Measurements from ENCODE around the gene WDR91.
A peak's percentile ranks its signal among the peaks of the same experiment; 100 is the strongest.
"Not testable (repeated sequence)": the region's sequence is repeated elsewhere in the genome, so short reads cannot be mapped to it uniquely, and the experiment has no call there.

WDR91 gene

GRCh38 chr7:135211179-135211945, at the start of gene WDR91:
Gene WDR91 (minus strand): TSS chr7:135211526. CDS start chr7:135211502, 24 bp downstream.
- peak; percentile 95 for DNase-seq (ENCODE audit: low spot score)

DNA sequence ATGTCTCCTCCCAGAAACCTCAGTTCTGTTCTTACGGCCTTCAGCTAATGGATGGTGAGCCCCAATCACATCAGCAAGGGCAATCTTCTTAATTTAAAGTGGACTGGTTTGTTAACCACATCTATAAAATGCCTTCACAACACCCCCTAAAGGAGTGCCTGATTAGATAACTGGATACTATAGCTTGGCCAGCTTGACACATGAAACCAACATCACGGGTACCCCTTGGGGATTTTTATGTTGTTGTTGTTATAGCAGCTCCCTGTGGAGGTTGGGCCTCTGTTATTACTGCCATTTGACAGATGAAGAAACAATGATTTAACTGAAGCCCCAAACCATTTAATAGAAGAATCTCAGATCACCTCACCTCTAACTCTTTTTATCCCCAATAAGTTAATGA, 49.1 kb upstream of the WDR91 start:
- no peak for DNase-seq (ENCODE audit: low spot score)

- no peak for DNase-seq (ENCODE audit: low spot score)
These were observed 48.4 kb upstream of the WDR91 start for GRCh38 chr7:135259702-135260101.

- no peak for DNase-seq (ENCODE audit: low spot score)
These were observed 47.3 kb upstream of the WDR91 start for GRCh38 chr7:135258585-135258984.

DNA sequence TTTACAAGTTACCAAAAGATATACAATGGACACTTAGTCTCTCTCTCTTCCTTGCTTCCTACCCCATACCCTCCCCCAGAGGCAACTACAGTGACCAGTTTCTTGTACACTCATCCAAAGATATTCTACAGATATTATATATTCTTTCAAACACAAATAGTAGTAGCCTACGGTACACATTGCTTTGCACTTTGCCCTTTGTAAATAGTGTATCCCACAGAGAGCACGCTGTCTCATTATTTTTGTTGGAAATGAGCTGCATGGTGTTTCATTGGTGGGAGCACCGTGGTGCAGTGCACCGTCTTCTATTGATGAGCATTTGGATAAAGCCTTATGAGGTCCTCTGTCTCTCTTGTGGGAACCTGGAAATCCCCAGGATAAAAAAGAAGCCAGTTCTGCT, 46.5 kb upstream of the WDR91 start:
- DNase-seq (ENCODE audit: low spot score): no peak

GRCh38 chr7:135253851-135254771, 42.8 kb upstream of the WDR91 start:
- no peak for DNase-seq (ENCODE audit: low spot score)

DNA sequence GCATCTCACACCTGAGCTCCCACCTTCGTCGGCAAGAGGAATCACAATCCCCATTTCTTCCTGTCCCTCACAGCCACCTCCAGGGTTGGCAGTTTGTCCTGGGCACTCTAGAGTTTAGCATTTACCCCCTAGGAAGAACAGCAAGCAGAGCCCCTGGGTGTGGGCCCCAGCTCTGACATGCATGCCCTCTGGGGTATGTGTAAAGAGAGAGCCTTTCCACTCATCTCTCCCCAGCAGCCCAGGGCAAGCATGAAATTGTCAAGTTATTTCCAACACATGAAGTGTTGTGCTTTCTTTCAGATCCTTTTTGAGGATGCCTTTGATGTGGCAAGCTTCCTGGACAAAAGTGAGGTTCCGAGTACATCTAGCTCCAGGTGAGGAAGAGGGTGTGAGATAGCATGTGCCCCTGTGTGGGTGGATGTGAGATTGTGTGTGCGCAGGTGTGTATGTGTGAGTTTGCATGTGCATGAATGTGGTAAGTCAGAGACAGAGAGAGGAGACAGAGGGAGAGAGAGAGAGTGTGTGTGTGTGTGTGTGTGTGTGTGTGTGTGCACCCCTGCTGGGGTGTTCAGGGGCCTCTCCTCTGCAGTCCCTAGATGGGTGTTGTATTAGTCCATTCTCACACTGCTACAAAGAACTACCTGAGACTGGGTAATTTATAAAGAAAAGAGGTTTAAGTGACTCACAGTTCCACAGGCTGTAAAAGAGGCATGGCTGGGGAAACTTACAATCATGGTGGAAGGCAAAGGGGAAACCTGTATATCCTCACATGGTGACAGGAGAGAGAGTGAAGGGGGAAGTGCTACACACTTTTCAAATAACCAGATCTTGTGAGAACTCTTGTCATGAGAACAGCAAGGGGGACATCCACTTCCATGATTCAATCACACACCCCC, 40.4 kb upstream of the WDR91 start:
- no peak for DNase-seq (ENCODE audit: low spot score)

- DNase-seq (ENCODE audit: low spot score): no peak
These were observed 37.2 kb upstream of the WDR91 start for GRCh38 chr7:135248546-135248945.

- DNase-seq (ENCODE audit: low spot score): no peak
These were observed 36.6 kb upstream of the WDR91 start for GRCh38 chr7:135247746-135248471.

- DNase-seq (ENCODE audit: low spot score): no peak
These were observed 35.0 kb upstream of the WDR91 start for GRCh38 chr7:135246191-135246825.

DNA sequence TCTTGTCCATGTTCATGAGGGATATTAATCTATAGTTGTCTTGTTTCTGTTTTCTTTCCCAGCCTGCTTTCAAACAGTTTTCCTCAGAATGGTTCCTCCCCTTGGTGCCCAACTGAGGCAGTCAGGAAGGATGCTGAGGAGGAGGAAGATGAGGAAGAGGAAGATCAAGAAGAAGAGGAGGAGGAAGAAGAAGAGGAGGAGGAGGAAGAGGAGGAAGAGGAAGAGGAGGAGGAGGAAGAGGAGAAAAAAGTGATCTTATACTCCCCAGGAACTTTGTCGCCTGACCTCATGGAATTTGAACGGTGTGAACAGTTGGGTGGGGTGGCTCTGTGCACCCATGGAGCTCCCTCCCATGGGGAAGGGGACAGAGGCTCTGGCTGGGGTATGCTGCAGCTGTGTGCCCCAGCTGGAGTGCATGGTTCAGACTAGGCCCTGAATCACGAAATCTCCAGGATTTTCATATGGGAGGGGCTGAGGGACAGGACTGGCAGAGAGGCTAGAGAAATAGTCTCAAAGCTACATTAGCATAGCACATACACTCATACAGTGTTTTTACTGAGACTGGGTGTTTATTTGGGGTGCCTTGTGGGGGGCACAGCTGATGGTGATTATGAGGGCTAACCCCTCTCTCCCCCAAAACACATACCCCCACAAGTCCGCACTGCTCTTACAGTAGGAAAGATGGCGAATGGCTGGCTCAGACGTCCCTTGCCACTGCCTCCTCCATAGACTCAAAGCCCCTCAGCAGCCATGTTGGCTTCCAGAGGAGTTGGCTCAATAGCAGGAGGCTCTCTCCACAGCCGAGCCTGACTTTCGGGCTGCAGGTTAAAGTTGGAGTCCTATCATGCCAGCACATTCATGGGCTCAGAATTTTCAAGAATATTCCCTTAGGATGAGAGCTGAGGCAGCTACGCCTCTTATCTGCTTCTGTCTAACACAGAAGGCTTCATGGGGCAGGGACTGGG, 34.2 kb upstream of the WDR91 start:
- no peak for DNase-seq (ENCODE audit: low spot score)

GRCh38 chr7:135242096-135242684, 30.9 kb upstream of the WDR91 start:
- DNase-seq (ENCODE audit: low spot score): no peak

GRCh38 chr7:135240441-135240840, 29.1 kb upstream of the WDR91 start:
- DNase-seq (ENCODE audit: low spot score): no peak

GRCh38 chr7:135239263-135239662, 27.9 kb upstream of the WDR91 start:
- no peak for DNase-seq (ENCODE audit: low spot score)

- peak; percentile 38 for DNase-seq (ENCODE audit: low spot score)
These were observed 26.9 kb upstream of the WDR91 start for GRCh38 chr7:135238112-135238744.

DNA sequence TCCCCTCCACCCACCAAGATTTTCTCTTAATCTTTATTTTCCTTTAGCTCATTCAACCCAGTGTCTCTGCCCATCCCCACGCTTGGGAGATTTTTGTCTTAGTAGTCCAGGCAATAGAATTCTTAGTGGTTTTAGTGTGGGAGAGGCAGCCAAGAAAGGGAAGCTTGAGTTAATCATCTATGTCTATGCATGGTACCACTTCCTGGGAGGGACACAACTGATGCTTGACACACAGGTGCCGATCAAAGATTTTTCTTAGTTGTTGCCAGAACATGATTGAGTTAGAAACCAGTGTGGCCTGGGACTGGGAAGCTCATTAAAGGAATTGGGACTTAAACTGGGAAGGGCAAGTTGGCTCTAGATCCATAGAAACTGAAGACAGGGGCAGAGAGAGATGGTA, 25.4 kb upstream of the WDR91 start:
- no peak for DNase-seq (ENCODE audit: low spot score)

GRCh38 chr7:135235841-135236240, 24.5 kb upstream of the WDR91 start:
- DNase-seq (ENCODE audit: low spot score): no peak

DNA sequence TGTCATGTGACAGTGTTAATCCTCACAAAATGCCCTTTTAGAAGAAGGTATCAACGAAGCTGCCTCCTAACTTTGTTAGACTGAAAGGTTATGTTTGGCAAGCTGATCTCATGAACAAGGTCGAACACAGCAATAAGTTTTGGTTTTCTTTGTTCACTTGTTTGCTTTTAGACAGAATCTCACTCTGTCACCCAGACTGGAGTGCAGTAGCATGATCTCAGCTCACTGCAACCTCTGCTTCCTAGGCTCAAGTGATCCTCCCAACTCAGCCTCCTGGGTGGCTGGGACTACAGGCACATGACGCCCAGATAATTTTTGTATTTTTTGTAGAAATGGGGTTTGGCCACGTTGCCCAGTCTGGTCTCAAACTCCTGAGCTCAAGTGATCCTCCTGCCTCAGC, 23.4 kb upstream of the WDR91 start:
- DNase-seq (ENCODE audit: low spot score): no peak

- not testable (repeated sequence) for DNase-seq (ENCODE audit: low spot score)
These were observed 22.8 kb upstream of the WDR91 start for GRCh38 chr7:135234095-135234494.

All from hematopoietic multipotent progenitor cell treated with erythropoietin and hydrocortisone succinate and interleukin-3 and kit ligand, for 15 days (in vitro differentiated cells).